ENCODE results near the gene MAP7D3.
"Not testable (repeated sequence)": the region's sequence is repeated elsewhere in the genome, so short reads cannot be mapped to it uniquely, and the experiment has no call there.

Gene MAP7D3

GRCh38 chrX:136251041-136251991 lies at the start of gene MAP7D3:
MAP7D3 (minus strand) TSS chrX:136251400; CDS start chrX:136251358, 42 bp downstream.
- Histone ChIP-seq H3K4me1 (ENCODE audit: insufficient read depth, poor library complexity, severe bottlenecking) (peaks cover 10% of the 10 kb centered on the region), H3K36me3 (ENCODE audit: low read depth) (no peaks in the 10 kb centered on the region), H3K27me3 (ENCODE audit: insufficient read depth, poor library complexity, severe bottlenecking) (no peaks in the 10 kb centered on the region), H3K27ac (ENCODE audit: poor library complexity, severe bottlenecking) (peak within 1 kb of the TSS; percentile 59), H3K4me3 (ENCODE audit: severe bottlenecking) (peak within 1 kb of the TSS; percentile 91), H3K9me3 (ENCODE audit: severe bottlenecking) (no peaks in the 10 kb centered on the region)
- TF ChIP-seq CTCF (IDR thresholded peaks at IDR 0.05; ENCODE audit: poor library complexity, severe bottlenecking) = no peak
- peak; percentile 53 for DNase-seq (ENCODE audit: low spot score)
- peak; percentile 78 for ATAC-seq (ENCODE audit: low read depth)

- H3K4me1 ChIP-seq (ENCODE audit: insufficient read depth, poor library complexity, severe bottlenecking); H3K4me3 ChIP-seq (ENCODE audit: severe bottlenecking); H3K9me3 ChIP-seq (ENCODE audit: severe bottlenecking); H3K27me3 ChIP-seq (ENCODE audit: insufficient read depth, poor library complexity, severe bottlenecking); ATAC-seq (ENCODE audit: low read depth); H3K36me3 ChIP-seq (ENCODE audit: low read depth); H3K27ac ChIP-seq (ENCODE audit: poor library complexity, severe bottlenecking); DNase-seq (ENCODE audit: low spot score): not testable (repeated sequence)
Measured at GRCh38 chrX:136300721-136301120, 49.5 kb upstream of the MAP7D3 start, which contains the start of gene ADGRG4. ADGRG4 (plus strand) TSS chrX:136300963; CDS start chrX:136308778, 7,815 bp downstream.

- ATAC-seq (ENCODE audit: low read depth) = no peak
- H3K36me3 ChIP-seq (ENCODE audit: low read depth) = no peaks in the 10 kb centered on the region
- no peak overlapping the region for H3K27ac ChIP-seq (ENCODE audit: poor library complexity, severe bottlenecking)
- no peaks in the 10 kb centered on the region for H3K9me3 ChIP-seq (ENCODE audit: severe bottlenecking)
- no peaks in the 10 kb centered on the region for H3K27me3 ChIP-seq (ENCODE audit: insufficient read depth, poor library complexity, severe bottlenecking)
- DNase-seq (ENCODE audit: low spot score) = no peak
- no peak for TF ChIP-seq CTCF (IDR thresholded peaks at IDR 0.05; ENCODE audit: poor library complexity, severe bottlenecking)
- no peak overlapping the region for H3K4me3 ChIP-seq (ENCODE audit: severe bottlenecking)
- peaks cover 12% of the 10 kb centered on the region for H3K4me1 ChIP-seq (ENCODE audit: insufficient read depth, poor library complexity, severe bottlenecking)
Measured at GRCh38 chrX:136295380-136295779, 44.2 kb upstream of the MAP7D3 start.

- peak overlapping the region; percentile 11 for H3K27ac ChIP-seq (ENCODE audit: poor library complexity, severe bottlenecking)
- H3K36me3 ChIP-seq (ENCODE audit: low read depth) = no peaks in the 10 kb centered on the region
- no peak for TF ChIP-seq CTCF (IDR thresholded peaks at IDR 0.05; ENCODE audit: poor library complexity, severe bottlenecking)
- no peak overlapping the region for H3K4me3 ChIP-seq (ENCODE audit: severe bottlenecking)
- peaks cover 12% of the 10 kb centered on the region for H3K4me1 ChIP-seq (ENCODE audit: insufficient read depth, poor library complexity, severe bottlenecking)
- DNase-seq (ENCODE audit: low spot score) (no peak), ATAC-seq (ENCODE audit: low read depth) (no peak)
- no peaks in the 10 kb centered on the region for H3K27me3 ChIP-seq (ENCODE audit: insufficient read depth, poor library complexity, severe bottlenecking)
- no peaks in the 10 kb centered on the region for H3K9me3 ChIP-seq (ENCODE audit: severe bottlenecking)
Measured at GRCh38 chrX:136292656-136293055, 41.5 kb upstream of the MAP7D3 start.

- peaks cover 12% of the 10 kb centered on the region for H3K4me1 ChIP-seq (ENCODE audit: insufficient read depth, poor library complexity, severe bottlenecking)
- no peak overlapping the region for H3K4me3 ChIP-seq (ENCODE audit: severe bottlenecking)
- DNase-seq (ENCODE audit: low spot score) (no peak), ATAC-seq (ENCODE audit: low read depth) (peak; percentile 23; the same call in 1 of the 3 replicates)
- H3K9me3 ChIP-seq (ENCODE audit: severe bottlenecking) = no peaks in the 10 kb centered on the region
- H3K27me3 ChIP-seq (ENCODE audit: insufficient read depth, poor library complexity, severe bottlenecking) = no peaks in the 10 kb centered on the region
- H3K36me3 ChIP-seq (ENCODE audit: low read depth) = no peaks in the 10 kb centered on the region
- no peak for TF ChIP-seq CTCF (IDR thresholded peaks at IDR 0.05; ENCODE audit: poor library complexity, severe bottlenecking)
- H3K27ac ChIP-seq (ENCODE audit: poor library complexity, severe bottlenecking) = peak overlapping the region; percentile 11
Measured at GRCh38 chrX:136291824-136292223, 40.6 kb upstream of the MAP7D3 start.

- H3K4me3 ChIP-seq (ENCODE audit: severe bottlenecking); H3K9me3 ChIP-seq (ENCODE audit: severe bottlenecking); DNase-seq (ENCODE audit: low spot score); H3K27me3 ChIP-seq (ENCODE audit: insufficient read depth, poor library complexity, severe bottlenecking); H3K27ac ChIP-seq (ENCODE audit: poor library complexity, severe bottlenecking); H3K4me1 ChIP-seq (ENCODE audit: insufficient read depth, poor library complexity, severe bottlenecking); ATAC-seq (ENCODE audit: low read depth); H3K36me3 ChIP-seq (ENCODE audit: low read depth): not testable (repeated sequence)
Measured at GRCh38 chrX:136286375-136286774, 35.2 kb upstream of the MAP7D3 start.

Data from RWPE2 (cell line).